COLO668 (cell line): ENCODE data around the gene TMEM245.
"Not testable (repeated sequence)": the region's sequence is repeated elsewhere in the genome, so short reads cannot be mapped to it uniquely, and the experiment has no call there.

Source experiments
- DNase-seq: peaks from one replicate; lab custom pipeline; 2025; ENCODE audit not compliant: unreplicated experiment; lab: John Stamatoyannopoulos, UW

TMEM245 gene

GRCh38 chr9:109133533-109133932 is 13.8 kb upstream of the TMEM245 start:
- DNase-seq: no peak

GRCh38 chr9:109132567-109133021 is 12.8 kb upstream of the TMEM245 start:
- DNase-seq: no peak

GRCh38 chr9:109129470-109130197 is 9.9 kb upstream of the TMEM245 start:
- no peak for DNase-seq

- DNase-seq: not testable (repeated sequence)
Measured at GRCh38 chr9:109126671-109127070, 6.9 kb upstream of the TMEM245 start.

GRCh38 chr9:109124121-109124520 is 4.4 kb upstream of the TMEM245 start:
- DNase-seq: no peak

GRCh38 chr9:109122726-109123621 is 3.2 kb upstream of the TMEM245 start:
- no peak for DNase-seq

- DNase-seq: no peak
Measured at GRCh38 chr9:109121232-109121796, 1.6 kb upstream of the TMEM245 start.

GRCh38 chr9:109120204-109120789 is 550 bp upstream of the TMEM245 start:
- no peak for DNase-seq

- DNase-seq: no peak
Measured at GRCh38 chr9:109118808-109119438, 824 bp downstream of the TMEM245 start.

GRCh38 chr9:109117856-109118807 is 1.6 kb downstream of the TMEM245 start:
- DNase-seq: peak; percentile 8

- no peak for DNase-seq
Measured at GRCh38 chr9:109115931-109116526, 3.7 kb downstream of the TMEM245 start.

- no peak for DNase-seq
Measured at GRCh38 chr9:109114670-109115069, 5.1 kb downstream of the TMEM245 start.

GRCh38 chr9:109113892-109114609 is 5.7 kb downstream of the TMEM245 start:
- DNase-seq: no peak

GRCh38 chr9:109113254-109113653 is 6.5 kb downstream of the TMEM245 start:
- DNase-seq: no peak

- DNase-seq: no peak
Measured at GRCh38 chr9:109110329-109111021, 9.3 kb downstream of the TMEM245 start.

- no peak for DNase-seq
Measured at GRCh38 chr9:109109967-109110328, 9.8 kb downstream of the TMEM245 start.

GRCh38 chr9:109108318-109108717 is 11.4 kb downstream of the TMEM245 start:
- no peak for DNase-seq
